GM12872 (cell line): Measurements from ENCODE around the gene C6orf163.

Experiments
- CTCF ChIP-seq: IDR thresholded peaks from 3 replicates; pipeline ENCODE4 v1.5.1; 2011; ENCODE audit warnings: low read depth, mild to moderate bottlenecking, low read length, moderate library complexity; ENCODE audit not compliant: insufficient read depth

The C6orf163 gene

DNA sequence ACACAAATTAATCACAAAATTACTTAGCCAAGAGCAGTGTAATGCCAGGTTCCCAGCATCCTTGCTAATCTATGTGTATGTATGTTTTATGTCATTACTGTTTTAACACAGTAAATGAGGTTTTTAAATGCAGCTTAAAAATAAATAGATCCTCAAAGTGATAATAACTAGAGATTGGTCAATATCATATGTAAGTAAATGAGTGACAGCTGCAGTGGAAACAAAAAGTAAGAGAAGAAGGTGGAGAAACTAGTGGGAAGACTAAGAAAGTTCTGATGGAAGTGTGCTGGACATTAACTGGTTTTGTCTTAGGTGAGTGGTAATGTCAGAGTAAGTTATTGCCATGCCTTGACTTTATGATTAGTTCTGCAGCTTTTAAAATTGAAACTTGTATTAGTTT, 13.7 kb upstream of the C6orf163 start:
- TF ChIP-seq CTCF = no peak

DNA sequence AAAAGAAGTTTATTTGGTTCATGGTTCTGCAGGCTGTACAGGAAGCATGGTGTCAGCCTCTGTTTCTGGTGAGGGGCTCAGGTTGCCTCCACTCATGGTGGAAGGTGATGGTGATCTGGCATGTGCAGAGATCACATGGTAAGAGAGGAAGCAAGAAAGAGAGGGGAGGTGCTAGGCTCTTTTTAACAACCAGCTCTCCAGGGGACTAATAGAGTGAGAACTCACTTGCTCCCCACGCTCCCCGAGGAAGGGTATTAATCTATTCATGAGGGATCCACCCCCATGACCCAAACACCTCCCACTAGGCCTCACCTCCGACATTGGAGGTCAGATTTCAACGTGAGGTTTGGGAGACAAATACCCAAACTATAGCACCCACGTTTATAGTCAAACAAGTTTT, 11.6 kb upstream of the C6orf163 start:
- TF ChIP-seq CTCF = no peak

- no peak for TF ChIP-seq CTCF
These were observed 10.9 kb upstream of the C6orf163 start for GRCh38 chr6:87333591-87334181.

- no peak for TF ChIP-seq CTCF
These were observed 9.9 kb upstream of the C6orf163 start for GRCh38 chr6:87334683-87335082.

GRCh38 chr6:87336367-87336766, 8.2 kb upstream of the C6orf163 start:
- no peak for TF ChIP-seq CTCF

- TF ChIP-seq CTCF = no peak
These were observed 4.4 kb upstream of the C6orf163 start for GRCh38 chr6:87340230-87340629.

GRCh38 chr6:87341158-87341557, 3.5 kb upstream of the C6orf163 start:
- no peak for TF ChIP-seq CTCF
